ENCODE results near the gene PPARA.

DNA sequence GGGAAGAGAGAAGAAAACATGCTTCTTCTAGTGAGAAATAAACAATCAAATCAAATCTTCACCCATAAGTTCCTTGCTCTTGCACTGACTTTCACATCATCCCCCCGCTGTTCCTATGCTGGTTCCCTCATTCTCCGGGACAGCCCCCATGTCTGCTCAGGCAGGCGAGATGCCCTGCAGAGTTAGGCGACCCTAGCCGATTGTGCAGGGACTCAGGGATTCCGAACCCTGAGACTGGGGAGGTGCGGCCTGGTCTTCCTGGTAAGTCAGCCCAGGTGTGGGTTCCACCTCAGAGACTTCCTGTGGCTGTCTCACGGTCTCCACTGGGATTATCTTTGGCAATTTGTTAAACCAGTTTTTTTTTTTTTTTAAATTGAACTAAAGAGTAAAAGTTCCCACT, 124.1 kb downstream of the PPARA start:
- no peak for TF ChIP-seq POLR2A (IDR thresholded peaks at IDR 0.05)
- TF ChIP-seq CTCF (IDR thresholded peaks at IDR 0.05) = no peak
